ENCODE data around the gene CGB7.

Gene CGB7

DNA sequence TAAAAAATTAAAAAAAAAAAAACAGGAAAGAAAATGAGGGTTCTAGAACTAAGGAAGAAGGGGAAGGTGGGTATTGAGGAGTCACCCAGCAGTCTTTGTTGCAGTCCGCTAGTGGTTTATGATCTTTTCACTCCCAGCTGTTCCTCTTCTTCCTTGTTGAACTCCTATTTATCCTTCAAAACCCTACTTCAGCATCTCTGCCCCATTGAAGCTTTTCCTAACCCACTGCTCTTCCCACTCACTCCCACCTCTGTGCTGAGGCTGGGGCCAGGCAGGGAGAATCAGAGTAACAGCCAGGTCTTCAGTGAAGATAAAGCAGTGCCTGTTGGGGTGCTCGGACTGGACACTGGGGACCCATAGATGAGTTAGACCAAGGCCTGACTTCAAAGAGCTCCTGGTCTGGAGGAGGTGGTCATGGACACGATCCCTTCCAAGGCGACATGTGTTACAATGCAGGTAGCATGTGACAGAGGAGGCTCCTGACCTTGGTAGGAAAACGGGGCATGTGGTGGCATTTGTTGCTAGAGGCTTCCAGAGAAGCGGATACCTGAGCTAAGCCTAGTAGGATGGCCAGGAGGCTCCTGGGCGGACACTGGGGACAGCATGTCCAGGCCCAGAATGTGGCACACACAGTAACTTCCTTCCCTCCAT is 52.5 kb downstream of the CGB7 start:
- no peak for TF ChIP-seq GATA2 (IDR thresholded peaks at IDR 0.05; ENCODE audit: low read depth, low read length)
- no peak for TF ChIP-seq GATA3 (IDR thresholded peaks at IDR 0.05; ENCODE audit: low read depth, low read length)

Data from SH-SY5Y (cell line).